Measurements from ENCODE around the gene NDUFAF3. TPM values are rescaled to one million over a fixed set of nuclear protein-coding genes. Genes with fewer than 3 reads are reported as not detected.

NDUFAF3 gene
- polyA plus RNA-seq, 3 donors = 42.1 to 93.4 (median 88.8) TPM

DNA sequence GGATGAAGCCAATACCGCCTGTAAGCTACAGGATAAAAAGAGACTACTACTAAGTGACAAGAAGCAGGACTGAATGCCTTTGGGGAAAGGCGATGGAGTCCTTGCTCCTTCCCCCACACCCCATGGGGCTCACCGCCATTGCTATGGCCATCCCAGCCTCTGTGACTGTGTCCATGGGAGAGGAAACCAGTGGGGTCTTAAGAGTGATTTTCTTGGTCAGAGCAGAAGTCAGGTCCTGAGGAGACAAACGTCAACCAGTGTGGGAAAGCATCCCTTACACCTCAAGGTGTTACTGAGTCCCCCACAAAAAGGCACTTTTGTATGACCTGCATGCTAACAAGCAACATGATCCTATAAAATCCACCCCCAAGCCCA is 6.4 kb downstream of the NDUFAF3 start:
- H3K4me1 ChIP-seq (ENCODE audit: control insufficient read depth in 1 of 2, insufficient read depth in 2 of 2, low read length in 2 of 2) = peaks cover 15 to 22% of the 10 kb centered on the region in 2 donors
- H3K27me3 ChIP-seq (ENCODE audit: control insufficient read depth in 2 of 2, insufficient read depth in 2 of 2, low read length in 2 of 2) = no peaks in the 10 kb centered on the region
- TF ChIP-seq, protein P1, sequence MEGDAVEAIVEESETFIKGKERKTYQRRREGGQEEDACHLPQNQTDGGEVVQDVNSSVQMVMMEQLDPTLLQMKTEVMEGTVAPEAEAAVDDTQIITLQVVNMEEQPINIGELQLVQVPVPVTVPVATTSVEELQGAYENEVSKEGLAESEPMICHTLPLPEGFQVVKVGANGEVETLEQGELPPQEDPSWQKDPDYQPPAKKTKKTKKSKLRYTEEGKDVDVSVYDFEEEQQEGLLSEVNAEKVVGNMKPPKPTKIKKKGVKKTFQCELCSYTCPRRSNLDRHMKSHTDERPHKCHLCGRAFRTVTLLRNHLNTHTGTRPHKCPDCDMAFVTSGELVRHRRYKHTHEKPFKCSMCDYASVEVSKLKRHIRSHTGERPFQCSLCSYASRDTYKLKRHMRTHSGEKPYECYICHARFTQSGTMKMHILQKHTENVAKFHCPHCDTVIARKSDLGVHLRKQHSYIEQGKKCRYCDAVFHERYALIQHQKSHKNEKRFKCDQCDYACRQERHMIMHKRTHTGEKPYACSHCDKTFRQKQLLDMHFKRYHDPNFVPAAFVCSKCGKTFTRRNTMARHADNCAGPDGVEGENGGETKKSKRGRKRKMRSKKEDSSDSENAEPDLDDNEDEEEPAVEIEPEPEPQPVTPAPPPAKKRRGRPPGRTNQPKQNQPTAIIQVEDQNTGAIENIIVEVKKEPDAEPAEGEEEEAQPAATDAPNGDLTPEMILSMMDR (IDR thresholded peaks at IDR 0.05) = no peak
- no CpG with 5 or more reads among the region's 4 CpGs for WGBS (ENCODE audit: insufficient coverage)
- intact Hi-C loops (cut with micrococcal nuclease) = no loop called here
- H2AFZ ChIP-seq (ENCODE audit: insufficient read depth, low read depth, low read length, poor library complexity, severe bottlenecking) = no peak overlapping the region
- Mint-ChIP-seq H3K36me3 (peaks cover 62 to 63% of the 10 kb centered on the region in 2 donors), H3K27ac (peak overlapping the region in 6 of 7 donors; percentile 59 to 98 (median 96)), H3K9me3 (no peaks in the 10 kb centered on the region), H3K4me1 (peaks cover 25% of the 10 kb centered on the region), H3K27me3 (ENCODE audit: low read depth in 3 of 3) (no peaks in the 10 kb centered on the region), H3K4me3 (peak overlapping the region; percentile 79 to 91)
- H3K4me2 ChIP-seq (replicated peaks; ENCODE audit: extremely low read depth, low read length, poor library complexity, severe bottlenecking) = peak overlapping the region; percentile 78
- peak overlapping the region in 1 of 3 experiments; percentile 76 for H3K4me3 ChIP-seq (replicated peaks in 1 of 3; ENCODE audit: low read depth in 2 of 3, low read length in 3 of 3)
- no peaks in the 10 kb centered on the region for H3K9me3 ChIP-seq (replicated peaks in 1 of 2; ENCODE audit: control insufficient read depth in 1 of 2, insufficient read depth in 1 of 2, low read length in 2 of 2)
- H4K20me1 ChIP-seq (ENCODE audit: insufficient read depth, low read length) = no peaks in the 10 kb centered on the region
- H3K27ac ChIP-seq (ENCODE audit: low read depth in 1 of 2, low read length in 2 of 2) = peak overlapping the region in 1 of 2 donors; percentile 92
- H3K9ac ChIP-seq (ENCODE audit: insufficient read depth, low read length, poor library complexity, severe bottlenecking) = peak overlapping the region; percentile 75
- peaks cover 35% of the 10 kb centered on the region for H3K79me2 ChIP-seq (ENCODE audit: insufficient read depth, low read length)
- peaks cover 62 to 69% of the 10 kb centered on the region in 2 donors for H3K36me3 ChIP-seq (replicated peaks in 1 of 2; ENCODE audit: control insufficient read depth in 1 of 2, insufficient read depth in 2 of 2, low read length in 2 of 2)
- no peak for DNase-seq

DNA sequence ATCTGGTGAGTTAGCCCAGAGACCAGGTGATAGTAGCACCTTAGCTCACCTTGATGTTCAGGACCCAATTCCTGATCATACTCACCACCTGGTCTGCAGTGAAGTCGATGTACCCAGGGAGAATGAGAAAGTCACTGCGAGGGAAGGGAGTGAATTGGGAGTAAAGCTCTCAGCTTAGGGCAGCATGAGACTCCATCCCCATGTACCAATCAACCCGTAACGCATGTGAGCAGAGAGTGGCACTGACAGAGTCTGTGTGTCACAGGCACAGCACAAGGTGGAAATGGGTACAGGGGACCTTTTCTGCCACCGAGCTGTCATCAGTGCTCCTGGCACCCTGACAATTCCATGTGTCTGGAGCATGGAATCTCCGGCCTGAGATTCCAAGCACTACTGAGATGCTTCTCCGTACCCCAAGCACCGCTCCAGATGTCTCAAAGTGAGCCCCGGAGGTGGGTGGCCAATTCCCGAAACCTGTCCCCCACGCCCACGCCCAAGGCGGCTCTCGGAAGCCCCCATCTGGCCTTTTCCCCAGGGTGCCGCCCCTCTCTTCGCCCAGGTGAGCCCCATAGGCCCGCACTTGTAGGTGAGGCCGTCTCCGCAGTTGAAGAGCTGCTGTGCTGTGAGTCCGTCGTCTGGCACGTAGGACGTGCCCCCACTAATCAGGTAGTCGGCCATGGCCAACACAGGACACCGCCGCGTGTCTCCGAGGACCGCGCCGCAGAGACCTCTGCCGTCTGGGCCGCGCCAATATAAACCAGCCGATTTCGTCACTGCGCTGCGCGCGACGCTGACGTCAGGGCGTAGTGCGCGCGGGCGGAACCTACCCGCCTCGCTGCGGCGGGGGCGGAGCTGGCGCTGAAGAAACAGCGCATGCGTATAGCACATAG is 7.0 kb downstream of the NDUFAF3 start, which contains the start of gene IMPDH2:
Gene IMPDH2, minus strand, starts transcription at position 726 of the 890 bp plus-strand sequence. Its CDS starts 48 bp downstream, at position 678.
- H2AFZ ChIP-seq (ENCODE audit: insufficient read depth, low read depth, low read length, poor library complexity, severe bottlenecking) = peak within 1 kb of the TSS; percentile 73
- Mint-ChIP-seq H3K27me3 (ENCODE audit: low read depth in 3 of 3) (no peaks in the 10 kb centered on the region), H3K4me1 (peaks cover 25% of the 10 kb centered on the region), H3K27ac (peak within 1 kb of the TSS; percentile 88 to 98 (median 97)), H3K36me3 (peaks cover 59 to 63% of the 10 kb centered on the region in 2 donors), H3K4me3 (peak within 1 kb of the TSS; percentile 79 to 91), H3K9me3 (no peaks in the 10 kb centered on the region)
- H3K36me3 ChIP-seq (replicated peaks in 1 of 2; ENCODE audit: control insufficient read depth in 1 of 2, insufficient read depth in 2 of 2, low read length in 2 of 2) = peaks cover 61 to 68% of the 10 kb centered on the region in 2 donors
- H3K4me2 ChIP-seq (replicated peaks; ENCODE audit: extremely low read depth, low read length, poor library complexity, severe bottlenecking) = peak within 1 kb of the TSS; percentile 78
- H3K27me3 ChIP-seq (ENCODE audit: control insufficient read depth in 2 of 2, insufficient read depth in 2 of 2, low read length in 2 of 2) = no peaks in the 10 kb centered on the region
- TF ChIP-seq, protein P1 (IDR thresholded peaks at IDR 0.05) = peak; percentile 8
- no peaks in the 10 kb centered on the region for H3K9me3 ChIP-seq (replicated peaks in 1 of 2; ENCODE audit: control insufficient read depth in 1 of 2, insufficient read depth in 1 of 2, low read length in 2 of 2)
- H3K4me1 ChIP-seq (ENCODE audit: control insufficient read depth in 1 of 2, insufficient read depth in 2 of 2, low read length in 2 of 2) = peaks cover 14 to 20% of the 10 kb centered on the region in 2 donors
- intact Hi-C loops (cut with micrococcal nuclease) = loop anchor here in 1 of 2 donors (1.0 kb wide), 1 partner anchor 8 kb away; no protein-coding TSS in a partner anchor
- peak within 1 kb of the TSS; percentile 77 to 92 for H3K27ac ChIP-seq (ENCODE audit: low read depth in 1 of 2, low read length in 2 of 2)
- under 1% methylated on average over 50 of the region's 55 CpGs for WGBS (ENCODE audit: insufficient coverage)
- peak; percentile 95 to 97 (median 96) for DNase-seq
- H4K20me1 ChIP-seq (ENCODE audit: insufficient read depth, low read length) = no peaks in the 10 kb centered on the region
- peak within 1 kb of the TSS; percentile 57 to 76 (median 62) for H3K4me3 ChIP-seq (replicated peaks in 1 of 3; ENCODE audit: low read depth in 2 of 3, low read length in 3 of 3)
- peaks cover 29% of the 10 kb centered on the region for H3K79me2 ChIP-seq (ENCODE audit: insufficient read depth, low read length)
- H3K9ac ChIP-seq (ENCODE audit: insufficient read depth, low read length, poor library complexity, severe bottlenecking) = peak within 1 kb of the TSS; percentile 75
